HepG2 (cell line): ENCODE data around the gene VPS52. TPM values are rescaled to one million over a fixed set of nuclear protein-coding genes. Genes with fewer than 3 reads are reported as not detected.
A peak's percentile ranks its signal among the peaks of the same experiment; 100 is the strongest.

ENCODE experiments used
- EEA1 ChIP-seq: sonication (generic); formaldehyde crosslinking; IDR thresholded peaks from 2 replicates; pipeline ENCODE4 v1.5.1; 2020; ENCODE audit warnings: mild to moderate bottlenecking, missing genetic modification reagents, borderline replicate concordance
- FOXJ3 ChIP-seq: sonication (generic); formaldehyde crosslinking; IDR thresholded peaks from 2 replicates; pipeline ENCODE4 v1.4.0; 2020; ENCODE audit warnings: missing genetic modification reagents, mild to moderate bottlenecking, borderline replicate concordance
- FOXO1 ChIP-seq: sonication (generic); formaldehyde crosslinking; IDR thresholded peaks from 2 replicates; pipeline ENCODE4 v1.4.0; 2020; ENCODE audit warnings: missing genetic modification reagents
- HES4 ChIP-seq: sonication (generic); formaldehyde crosslinking; IDR thresholded peaks from 2 replicates; pipeline ENCODE4 v1.9.0; 2021; ENCODE audit warnings: mild to moderate bottlenecking, missing genetic modification reagents, borderline replicate concordance
- HNRNPUL1 ChIP-seq: fragments of 200-400 bp; formaldehyde crosslinking; IDR thresholded peaks from 2 replicates; pipeline ENCODE4 v1.6.1; 2017; ENCODE audit warnings: low read depth, mild to moderate bottlenecking, low read length, moderate library complexity
- MED8 ChIP-seq: sonication (generic); formaldehyde crosslinking; IDR thresholded peaks from 2 replicates; pipeline ENCODE4 v1.8.1; 2023; ENCODE audit warnings: mild to moderate bottlenecking, missing genetic modification reagents; ENCODE audit not compliant: insufficient replicate concordance
- MIER3 ChIP-seq: IDR thresholded peaks from 2 replicates; pipeline ENCODE4 v1.6.1; 2016; ENCODE audit warnings: missing compliant biosample characterization, borderline replicate concordance
- NCOA5 ChIP-seq: sonication (generic); formaldehyde crosslinking; IDR thresholded peaks from 2 replicates; pipeline ENCODE4 v1.4.0; 2020; ENCODE audit warnings: missing genetic modification reagents
- RBM22 ChIP-seq: fragments of 200-400 bp; formaldehyde crosslinking; optimal IDR thresholded peaks from 2 replicates; pipeline ENCODE3; 2017; ENCODE audit warnings: mild to moderate bottlenecking, low read length, moderate library complexity
- ZNF350 ChIP-seq: sonication (generic); formaldehyde crosslinking; IDR thresholded peaks from 2 replicates; pipeline ENCODE4 v1.4.0; 2020; ENCODE audit warnings: mild to moderate bottlenecking, low read depth, missing genetic modification reagents, borderline replicate concordance
- ZNF552 ChIP-seq: sonication (generic); formaldehyde crosslinking; IDR thresholded peaks from 2 replicates; pipeline ENCODE4 v1.9.0; 2022; ENCODE audit warnings: missing genetic modification reagents, mild to moderate bottlenecking, borderline replicate concordance
- ZNF629 ChIP-seq: sonication (generic); formaldehyde crosslinking; conservative IDR thresholded peaks from 2 replicates; pipeline ENCODE4 v1.5.0; 2020; ENCODE audit warnings: missing genetic modification reagents
- ZNF737 ChIP-seq: sonication (generic); formaldehyde crosslinking; IDR thresholded peaks from 2 replicates; pipeline ENCODE4 v1.5.0; 2020; ENCODE audit warnings: missing genetic modification reagents, mild to moderate bottlenecking, borderline replicate concordance
- ZNF792 ChIP-seq: IDR thresholded peaks from 2 replicates; pipeline ENCODE4 v1.6.1; 2016
- polyA plus RNA-seq, 8 experiments: library from polyadenylated mRNA; depleted of rRNA in 3 of 8; stranded (reverse) in 7 of 8; unstranded in 1 of 8; fragments of >200 nt; fragmentation: Illumina TruSeq in 4 of 8; extraction: Trizol in 4 of 8; gene quantifications; 2 replicates each; pipeline versions ENCODE4 v1.2.1 to v1.2.3, GENCODE V29; 2011 to 2016; ENCODE audit warnings: low read depth in 4 of 8, missing spikeins in 1 of 8, mixed read lengths in 1 of 8; ENCODE audit not compliant: insufficient read depth in 1 of 8
- total RNA-seq, 5 experiments: library from RNA; depleted of rRNA; stranded (reverse); fragments of >200 nt; fragmentation: Illumina TruSeq; extraction: Trizol; gene quantifications; 2 replicates each; pipeline ENCODE4 v1.2.3, GENCODE V29; 2016; ENCODE audit warnings: low read depth in 1 of 5
- TF ChIP-seq, protein P1 (sequence below): sonication (generic); formaldehyde crosslinking; IDR thresholded peaks from 2 replicates; pipeline ENCODE4 v1.5.1; 2020; ENCODE audit warnings: mild to moderate bottlenecking, missing genetic modification reagents, moderate library complexity
- TF ChIP-seq, protein P2 (sequence below): sonication (generic); formaldehyde crosslinking; IDR thresholded peaks from 2 replicates; pipeline ENCODE4 v1.8.0; 2022; ENCODE audit warnings: mild to moderate bottlenecking, missing genetic modification reagents; ENCODE audit not compliant: insufficient replicate concordance
- TF ChIP-seq, protein P3 (sequence below): sonication (generic); formaldehyde crosslinking; IDR thresholded peaks from 2 replicates; pipeline ENCODE4 v1.4.0; 2020; ENCODE audit warnings: mild to moderate bottlenecking, missing genetic modification reagents
- TF ChIP-seq, protein P4 (sequence below): sonication (generic); formaldehyde crosslinking; IDR thresholded peaks from 2 replicates; pipeline ENCODE4 v1.9.0; 2022; ENCODE audit warnings: low read depth, missing genetic modification reagents

The VPS52 gene
- total and polyA plus RNA-seq, 2 of the 13 experiments (the other 11 are each of a cell fraction or from before 2014, with no cell fraction given) = 48.9 to 85.5 TPM

DNA sequence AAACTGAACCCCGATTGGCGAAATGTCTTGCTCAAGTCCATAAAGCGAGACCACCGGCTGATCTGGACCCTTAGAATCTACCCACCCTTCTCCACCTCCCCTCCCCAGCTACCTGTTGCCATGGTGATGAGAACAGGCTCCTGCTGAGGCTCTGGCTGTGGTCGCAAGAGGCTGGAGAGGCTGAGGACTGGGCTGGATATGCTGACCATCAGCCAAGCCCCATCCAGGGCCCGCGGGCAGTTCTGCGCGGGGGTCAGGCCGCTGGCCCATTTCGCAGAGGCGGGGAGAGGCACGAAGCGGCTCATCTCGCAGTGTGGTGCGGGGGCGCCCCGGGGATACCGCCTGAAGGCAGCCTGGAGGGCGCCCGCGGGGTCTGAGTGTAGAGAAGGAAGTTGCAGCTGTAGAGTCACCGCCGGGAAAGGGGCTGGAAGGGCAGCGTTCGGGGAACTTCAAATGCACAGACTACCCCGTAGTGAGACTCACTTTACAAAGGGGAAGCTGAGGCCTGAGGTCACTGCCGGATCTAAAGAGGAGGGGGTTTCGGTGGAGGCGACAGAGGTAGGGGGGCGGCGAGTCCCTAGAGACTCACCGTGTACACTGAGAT is 41.5 kb upstream of the VPS52 start (continued):
- TF ChIP-seq HNRNPUL1 (no peak), ZNF792 (CRISPR knock-in tag) (no peak), ZNF629 (peak; percentile 82), MED8 (CRISPR knock-in tag) (peak; percentile 16), ZNF552 (CRISPR knock-in tag) (0 out of 2 replicates have a peak, but pooled peaks have one; percentile 2), MIER3 (CRISPR knock-in tag) (no peak), FOXO1 (CRISPR knock-in tag) (0 out of 2 replicates have a peak, but pooled peaks have one; percentile 0), NCOA5 (CRISPR knock-in tag) (no peak), HES4 (CRISPR knock-in tag) (no peak; the same call in 1 of the 2 replicates), FOXJ3 (no peak), ZNF350 (CRISPR knock-in tag) (peak; percentile 65; the same call in 1 of the 2 replicates), RBM22 (no peak), ZNF737 (CRISPR knock-in tag) (no peak), EEA1 (CRISPR knock-in tag) (no peak)
- TF ChIP-seq, protein P1, sequence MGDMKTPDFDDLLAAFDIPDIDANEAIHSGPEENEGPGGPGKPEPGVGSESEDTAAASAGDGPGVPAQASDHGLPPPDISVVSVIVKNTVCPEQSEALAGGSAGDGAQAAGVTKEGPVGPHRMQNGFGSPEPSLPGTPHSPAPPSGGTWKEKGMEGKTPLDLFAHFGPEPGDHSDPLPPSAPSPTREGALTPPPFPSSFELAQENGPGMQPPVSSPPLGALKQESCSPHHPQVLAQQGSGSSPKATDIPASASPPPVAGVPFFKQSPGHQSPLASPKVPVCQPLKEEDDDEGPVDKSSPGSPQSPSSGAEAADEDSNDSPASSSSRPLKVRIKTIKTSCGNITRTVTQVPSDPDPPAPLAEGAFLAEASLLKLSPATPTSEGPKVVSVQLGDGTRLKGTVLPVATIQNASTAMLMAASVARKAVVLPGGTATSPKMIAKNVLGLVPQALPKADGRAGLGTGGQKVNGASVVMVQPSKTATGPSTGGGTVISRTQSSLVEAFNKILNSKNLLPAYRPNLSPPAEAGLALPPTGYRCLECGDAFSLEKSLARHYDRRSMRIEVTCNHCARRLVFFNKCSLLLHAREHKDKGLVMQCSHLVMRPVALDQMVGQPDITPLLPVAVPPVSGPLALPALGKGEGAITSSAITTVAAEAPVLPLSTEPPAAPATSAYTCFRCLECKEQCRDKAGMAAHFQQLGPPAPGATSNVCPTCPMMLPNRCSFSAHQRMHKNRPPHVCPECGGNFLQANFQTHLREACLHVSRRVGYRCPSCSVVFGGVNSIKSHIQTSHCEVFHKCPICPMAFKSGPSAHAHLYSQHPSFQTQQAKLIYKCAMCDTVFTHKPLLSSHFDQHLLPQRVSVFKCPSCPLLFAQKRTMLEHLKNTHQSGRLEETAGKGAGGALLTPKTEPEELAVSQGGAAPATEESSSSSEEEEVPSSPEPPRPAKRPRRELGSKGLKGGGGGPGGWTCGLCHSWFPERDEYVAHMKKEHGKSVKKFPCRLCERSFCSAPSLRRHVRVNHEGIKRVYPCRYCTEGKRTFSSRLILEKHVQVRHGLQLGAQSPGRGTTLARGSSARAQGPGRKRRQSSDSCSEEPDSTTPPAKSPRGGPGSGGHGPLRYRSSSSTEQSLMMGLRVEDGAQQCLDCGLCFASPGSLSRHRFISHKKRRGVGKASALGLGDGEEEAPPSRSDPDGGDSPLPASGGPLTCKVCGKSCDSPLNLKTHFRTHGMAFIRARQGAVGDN (CRISPR knock-in tag) = peak; percentile 47; the same call in 1 of the 2 replicates
- TF ChIP-seq, protein P2, sequence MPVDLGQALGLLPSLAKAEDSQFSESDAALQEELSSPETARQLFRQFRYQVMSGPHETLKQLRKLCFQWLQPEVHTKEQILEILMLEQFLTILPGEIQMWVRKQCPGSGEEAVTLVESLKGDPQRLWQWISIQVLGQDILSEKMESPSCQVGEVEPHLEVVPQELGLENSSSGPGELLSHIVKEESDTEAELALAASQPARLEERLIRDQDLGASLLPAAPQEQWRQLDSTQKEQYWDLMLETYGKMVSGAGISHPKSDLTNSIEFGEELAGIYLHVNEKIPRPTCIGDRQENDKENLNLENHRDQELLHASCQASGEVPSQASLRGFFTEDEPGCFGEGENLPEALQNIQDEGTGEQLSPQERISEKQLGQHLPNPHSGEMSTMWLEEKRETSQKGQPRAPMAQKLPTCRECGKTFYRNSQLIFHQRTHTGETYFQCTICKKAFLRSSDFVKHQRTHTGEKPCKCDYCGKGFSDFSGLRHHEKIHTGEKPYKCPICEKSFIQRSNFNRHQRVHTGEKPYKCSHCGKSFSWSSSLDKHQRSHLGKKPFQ (CRISPR knock-in tag) = peak; percentile 18
- TF ChIP-seq, protein P3, sequence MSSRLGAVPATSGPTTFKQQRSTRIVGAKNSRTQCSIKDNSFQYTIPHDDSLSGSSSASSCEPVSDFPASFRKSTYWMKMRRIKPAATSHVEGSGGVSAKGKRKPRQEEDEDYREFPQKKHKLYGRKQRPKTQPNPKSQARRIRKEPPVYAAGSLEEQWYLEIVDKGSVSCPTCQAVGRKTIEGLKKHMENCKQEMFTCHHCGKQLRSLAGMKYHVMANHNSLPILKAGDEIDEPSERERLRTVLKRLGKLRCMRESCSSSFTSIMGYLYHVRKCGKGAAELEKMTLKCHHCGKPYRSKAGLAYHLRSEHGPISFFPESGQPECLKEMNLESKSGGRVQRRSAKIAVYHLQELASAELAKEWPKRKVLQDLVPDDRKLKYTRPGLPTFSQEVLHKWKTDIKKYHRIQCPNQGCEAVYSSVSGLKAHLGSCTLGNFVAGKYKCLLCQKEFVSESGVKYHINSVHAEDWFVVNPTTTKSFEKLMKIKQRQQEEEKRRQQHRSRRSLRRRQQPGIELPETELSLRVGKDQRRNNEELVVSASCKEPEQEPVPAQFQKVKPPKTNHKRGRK = no peak
- TF ChIP-seq, protein P4, sequence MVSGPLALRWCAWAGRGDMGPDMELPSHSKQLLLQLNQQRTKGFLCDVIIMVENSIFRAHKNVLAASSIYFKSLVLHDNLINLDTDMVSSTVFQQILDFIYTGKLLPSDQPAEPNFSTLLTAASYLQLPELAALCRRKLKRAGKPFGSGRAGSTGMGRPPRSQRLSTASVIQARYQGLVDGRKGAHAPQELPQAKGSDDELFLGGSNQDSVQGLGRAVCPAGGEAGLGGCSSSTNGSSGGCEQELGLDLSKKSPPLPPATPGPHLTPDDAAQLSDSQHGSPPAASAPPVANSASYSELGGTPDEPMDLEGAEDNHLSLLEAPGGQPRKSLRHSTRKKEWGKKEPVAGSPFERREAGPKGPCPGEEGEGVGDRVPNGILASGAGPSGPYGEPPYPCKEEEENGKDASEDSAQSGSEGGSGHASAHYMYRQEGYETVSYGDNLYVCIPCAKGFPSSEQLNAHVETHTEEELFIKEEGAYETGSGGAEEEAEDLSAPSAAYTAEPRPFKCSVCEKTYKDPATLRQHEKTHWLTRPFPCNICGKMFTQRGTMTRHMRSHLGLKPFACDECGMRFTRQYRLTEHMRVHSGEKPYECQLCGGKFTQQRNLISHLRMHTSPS (CRISPR knock-in tag) = 0 out of 2 replicates have a peak, but pooled peaks have one; percentile 4
